Gastrocnemius medialis (tissue), 4 donors: Measurements from ENCODE around the gene FAM124B. TPM values are rescaled to one million over a fixed set of nuclear protein-coding genes. Genes with fewer than 3 reads are reported as not detected.

ENCODE experiments used
- ATAC-seq, 2 donors: fragments of 150-250 bp; one replicate each; pipeline ENCODE4 v1.9.1; 2016
- DNase-seq, 2 donors: peaks; one replicate each; pipeline ENCODE4 v3.0.0-alpha.2; 2019
- H3K27ac ChIP-seq, 4 donors: fragments of 200-600 bp; sonication (generic); 1 replicate in 1 of 4; 2 replicates in 3 of 4; pipeline ENCODE4 v1.5.1; 2016 to 2018; ENCODE audit warnings: mild to moderate bottlenecking in 2 of 4, moderate library complexity in 1 of 4
- H3K27me3 ChIP-seq, 3 donors: fragments of 200-600 bp; sonication (generic) in 2 of 3; 1 replicate in 1 of 3; 2 replicates in 2 of 3; pipeline versions ENCODE4 v1.5.1 to v1.6.0; 2016 to 2019; ENCODE audit warnings: mild to moderate bottlenecking in 1 of 3, moderate library complexity in 1 of 3
- H3K36me3 ChIP-seq, 2 donors: fragments of 200-600 bp; sonication (generic) in 1 of 2; one replicate each; pipeline ENCODE4 v1.5.1; 2017 to 2018
- H3K4me1 ChIP-seq, 2 donors: fragments of 200-600 bp; sonication (generic) in 1 of 2; one replicate each; pipeline ENCODE4 v1.5.1; 2016 to 2017; ENCODE audit warnings: mild to moderate bottlenecking in 2 of 2
- H3K4me3 ChIP-seq, 4 donors: fragments of 200-600 bp; sonication (generic) in 3 of 4; 1 replicate in 1 of 4; 2 replicates in 3 of 4; pipeline ENCODE4 v1.5.1; 2016 to 2019; ENCODE audit warnings: mild to moderate bottlenecking in 2 of 4
- H3K9me3 ChIP-seq, 3 donors: fragments of 200-600 bp; sonication (generic) in 2 of 3; 1 replicate in 1 of 3; 2 replicates in 2 of 3; pipeline ENCODE4 v1.5.1; 2016 to 2019
- POLR2A ChIP-seq, 2 donors: fragments of 450-650 bp; IDR thresholded peaks; one replicate each; pipeline ENCODE4 v1.6.1; 2017; ENCODE audit warnings: antibody characterized with exemption in 2 of 2, mild to moderate bottlenecking in 2 of 2, moderate library complexity in 2 of 2
- in situ Hi-C, 4 donors: fragments of 200-750 bp; cut with MboI; loops; one replicate each; pipeline versions ENCODE4 v1.15.0 to v1.8.0; 2017; ENCODE audit warnings: low sequenced_read_pairs in 4 of 4
- intact Hi-C: fragments of 100-400 bp; cut with DNase I; formaldehyde crosslinking; loops from one replicate; pipeline ENCODE4 v1.15.1; 2023; ENCODE audit warnings: low total_unique reads
- total RNA-seq, 4 donors: library from RNA; depleted of rRNA; stranded (reverse); fragments of >200 nt; gene quantifications; one replicate each; pipeline versions ENCODE4 v1.1.0 to v1.2.3, GENCODE V29; 2016
- TF ChIP-seq, protein P1 (sequence below), 5 experiments: fragments of 450-650 bp in 3 of 5; fragments of 200-600 bp in 2 of 5; sonication (generic) in 2 of 5; IDR thresholded peaks in 4 of 5; conservative IDR thresholded peaks in 1 of 5; 1 replicate in 4 of 5; 2 replicates in 1 of 5; pipeline ENCODE4 v1.5.1; 2016 to 2019; ENCODE audit warnings: antibody characterized with exemption in 5 of 5, mild to moderate bottlenecking in 3 of 5, moderate library complexity in 3 of 5

FAM124B gene, protein sequence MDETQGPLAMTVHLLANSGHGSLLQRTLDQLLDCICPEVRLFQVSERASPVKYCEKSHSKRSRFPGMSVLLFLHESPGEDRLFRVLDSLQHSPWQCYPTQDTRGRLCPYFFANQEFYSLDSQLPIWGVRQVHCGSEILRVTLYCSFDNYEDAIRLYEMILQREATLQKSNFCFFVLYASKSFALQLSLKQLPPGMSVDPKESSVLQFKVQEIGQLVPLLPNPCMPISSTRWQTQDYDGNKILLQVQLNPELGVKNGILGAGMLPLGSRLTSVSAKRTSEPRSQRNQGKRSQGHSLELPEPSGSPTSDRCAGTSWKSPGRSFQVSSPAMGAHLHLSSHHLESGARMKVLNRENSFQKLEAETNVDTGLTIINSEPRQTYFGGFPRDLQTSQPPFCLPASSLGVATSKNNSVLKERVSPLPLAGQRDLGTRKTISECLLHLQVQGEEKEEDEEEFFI
- 1 to 10 TPM; 1.7 to 2.4 (median 2.1) TPM for total RNA-seq

GRCh38 chr2:224401641-224402342 is at the start of gene FAM124B:
Gene FAM124B, minus strand, starts transcription at chr2:224402107. Its CDS starts 339 bp downstream, at chr2:224401768.
- DNase-seq (peak; percentile 23 to 30), ATAC-seq (peak; percentile 81 to 88)
- peak within 1 kb of the TSS; percentile 30 to 74 (median 56) for H3K27ac ChIP-seq
- H3K4me1 ChIP-seq = peaks cover 0 to 3% of the 10 kb centered on the region in 2 donors
- peak; percentile 26 to 44 for TF ChIP-seq POLR2A (IDR thresholded peaks at IDR 0.05)
- TF ChIP-seq, protein P1, sequence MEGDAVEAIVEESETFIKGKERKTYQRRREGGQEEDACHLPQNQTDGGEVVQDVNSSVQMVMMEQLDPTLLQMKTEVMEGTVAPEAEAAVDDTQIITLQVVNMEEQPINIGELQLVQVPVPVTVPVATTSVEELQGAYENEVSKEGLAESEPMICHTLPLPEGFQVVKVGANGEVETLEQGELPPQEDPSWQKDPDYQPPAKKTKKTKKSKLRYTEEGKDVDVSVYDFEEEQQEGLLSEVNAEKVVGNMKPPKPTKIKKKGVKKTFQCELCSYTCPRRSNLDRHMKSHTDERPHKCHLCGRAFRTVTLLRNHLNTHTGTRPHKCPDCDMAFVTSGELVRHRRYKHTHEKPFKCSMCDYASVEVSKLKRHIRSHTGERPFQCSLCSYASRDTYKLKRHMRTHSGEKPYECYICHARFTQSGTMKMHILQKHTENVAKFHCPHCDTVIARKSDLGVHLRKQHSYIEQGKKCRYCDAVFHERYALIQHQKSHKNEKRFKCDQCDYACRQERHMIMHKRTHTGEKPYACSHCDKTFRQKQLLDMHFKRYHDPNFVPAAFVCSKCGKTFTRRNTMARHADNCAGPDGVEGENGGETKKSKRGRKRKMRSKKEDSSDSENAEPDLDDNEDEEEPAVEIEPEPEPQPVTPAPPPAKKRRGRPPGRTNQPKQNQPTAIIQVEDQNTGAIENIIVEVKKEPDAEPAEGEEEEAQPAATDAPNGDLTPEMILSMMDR (IDR thresholded peaks at IDR 0.05 in 4 of 5, conservative IDR thresholded peaks at IDR 0.05 in 1 of 5) = no peak
- H3K36me3 ChIP-seq = no peaks in the 10 kb centered on the region
- H3K9me3 ChIP-seq = no peaks in the 10 kb centered on the region
- H3K27me3 ChIP-seq = no peaks in the 10 kb centered on the region
- intact Hi-C loops (no loop called here), in situ Hi-C loops (no loop called here)
- peak within 1 kb of the TSS; percentile 39 to 51 (median 48) for H3K4me3 ChIP-seq

DNA sequence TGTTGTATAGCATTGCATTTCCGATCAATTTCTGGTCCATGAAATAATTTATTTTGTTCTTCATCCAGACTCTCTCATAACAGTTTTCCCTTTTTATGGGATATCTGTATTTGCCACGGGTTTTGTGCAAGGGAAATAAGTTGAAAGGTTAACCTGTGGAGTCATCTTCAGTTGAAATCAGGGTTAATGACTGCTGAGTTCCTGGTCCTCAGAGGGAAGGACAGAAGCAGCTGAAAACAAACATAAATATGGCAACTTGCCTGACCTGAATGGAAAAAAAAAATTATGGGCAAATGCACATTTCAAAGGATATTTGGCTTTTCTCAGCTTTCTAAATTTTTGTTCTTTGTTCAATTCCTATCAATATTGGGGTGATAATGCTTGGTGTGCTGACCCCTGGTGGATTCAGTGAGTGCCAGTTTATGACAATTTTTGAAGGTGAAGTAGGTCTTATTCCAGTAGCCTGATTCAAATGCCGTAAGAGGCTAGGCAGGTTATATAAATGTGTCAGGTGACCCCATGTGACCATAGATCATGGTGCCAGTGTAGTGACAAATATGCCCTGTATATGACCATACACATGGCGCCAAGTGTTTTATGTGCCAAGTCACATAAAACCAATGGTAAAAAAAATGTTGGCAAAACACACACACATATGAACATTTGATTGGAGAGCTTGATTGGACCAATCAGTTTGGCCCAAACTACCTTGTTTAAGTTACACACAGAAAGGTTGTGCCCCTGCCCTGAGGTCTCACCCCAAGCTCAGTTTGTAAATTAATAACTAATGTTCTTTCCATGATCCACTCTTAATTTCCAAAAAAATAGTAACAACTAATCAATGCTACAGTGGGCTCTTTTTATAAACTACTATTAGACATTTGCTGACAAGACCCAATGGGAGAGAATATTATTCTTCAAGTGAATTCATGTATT is 47.6 kb upstream of the FAM124B start:
- no peak for TF ChIP-seq POLR2A (IDR thresholded peaks at IDR 0.05)
- TF ChIP-seq, protein P1 (IDR thresholded peaks at IDR 0.05 in 4 of 5, conservative IDR thresholded peaks at IDR 0.05 in 1 of 5) = peak in 4 of 5 experiments; percentile 20 to 52 (median 42)
- intact Hi-C loops (loop anchor here (10.0 kb wide), 1 partner anchor 65 kb away; no protein-coding TSS in a partner anchor), in situ Hi-C loops (loop anchor here in 2 of 4 donors (5.0 to 10.0 kb wide), 3 partner anchors 85 to 198 kb away; no protein-coding TSS in a partner anchor)
- no peaks in the 10 kb centered on the region for H3K9me3 ChIP-seq
- H3K27ac ChIP-seq = no peak overlapping the region
- no peaks in the 10 kb centered on the region for H3K36me3 ChIP-seq
- H3K4me1 ChIP-seq = no peaks in the 10 kb centered on the region
- ATAC-seq (no peak), DNase-seq (no peak)
- no peak overlapping the region for H3K4me3 ChIP-seq
- no peaks in the 10 kb centered on the region for H3K27me3 ChIP-seq

- intact Hi-C loops = loop anchor here (10.0 kb wide), 1 partner anchor 63 kb away; no protein-coding TSS in a partner anchor
- Histone ChIP-seq H3K4me1 (no peaks in the 10 kb centered on the region), H3K4me3 (no peak overlapping the region), H3K27ac (no peak overlapping the region), H3K9me3 (no peaks in the 10 kb centered on the region), H3K27me3 (no peaks in the 10 kb centered on the region), H3K36me3 (no peaks in the 10 kb centered on the region)
- TF ChIP-seq, protein P1 (IDR thresholded peaks at IDR 0.05 in 4 of 5, conservative IDR thresholded peaks at IDR 0.05 in 1 of 5) = no peak
- TF ChIP-seq POLR2A (IDR thresholded peaks at IDR 0.05) = no peak
- no peak for ATAC-seq
- in situ Hi-C loops = loop anchor here in 2 of 4 donors (5.0 to 10.0 kb wide), 3 partner anchors 83 to 199 kb away; no protein-coding TSS in a partner anchor
- no peak for DNase-seq
Observed at GRCh38 chr2:224448236-224448635, 46.3 kb upstream of the FAM124B start.

- Histone ChIP-seq H3K27me3 (peaks cover 0 to 11% (median 3%) of the 10 kb centered on the region in 3 donors), H3K4me1 (peaks cover 0 to 7% of the 10 kb centered on the region in 2 donors), H3K36me3 (no peaks in the 10 kb centered on the region), H3K9me3 (no peaks in the 10 kb centered on the region), H3K27ac (no peak overlapping the region), H3K4me3 (no peak overlapping the region)
- in situ Hi-C loops = loop anchor here in 2 of 4 donors (5.0 to 10.0 kb wide), 3 partner anchors 80 to 203 kb away; no protein-coding TSS in a partner anchor
- DNase-seq (no peak), ATAC-seq (no peak)
- TF ChIP-seq, protein P1 (IDR thresholded peaks at IDR 0.05 in 4 of 5, conservative IDR thresholded peaks at IDR 0.05 in 1 of 5) = no peak
- TF ChIP-seq POLR2A (IDR thresholded peaks at IDR 0.05) = no peak
- intact Hi-C loops = loop anchor here (10.0 kb wide), 1 partner anchor 60 kb away; no protein-coding TSS in a partner anchor
Observed at GRCh38 chr2:224444783-224445182, 42.9 kb upstream of the FAM124B start.
